GM12878 (cell line): ENCODE data around the gene HHIPL1. TPM values are rescaled to one million over a fixed set of nuclear protein-coding genes. Genes with fewer than 3 reads are reported as not detected.

ENCODE experiments used
- ATAC-seq: fragments of 200-7000 bp; cut with Tn5 transposase; 3 replicates; pipeline ENCODE4 v1.9.1; 2020; ENCODE audit warnings: mild to moderate bottlenecking, moderate library complexity
- BruUV-seq: library from RNA; stranded (reverse); fragments of 400-500 nt; replicated peaks from 2 replicates; lab custom pipeline; 2021; lab: Mats Ljungman, UMichigan
- CTCF ChIA-PET: fragments of 300-600 bp; sonication (Branson Sonifier 250); formaldehyde crosslinking; extraction: SDS; loops from one replicate; lab custom pipeline; 2021; ENCODE audit warnings: inconsistent platforms; lab: Yijun Ruan, JAX
- POLR2A ChIA-PET: fragments of 350-600 bp; formaldehyde crosslinking; extraction: SDS; loops from one replicate; lab custom pipeline; 2021; ENCODE audit warnings: inconsistent platforms; lab: Charles Lee
- RAD21 ChIA-PET: fragments of 300-600 bp; sonication (Branson Sonifier 250); formaldehyde crosslinking; loops from one replicate; lab custom pipeline; 2023; ENCODE audit warnings: antibody characterized with exemption; ENCODE audit not compliant: unreplicated experiment; lab: Charles Lee
- SMC1A ChIA-PET: fragments of 300-600 bp; sonication (Branson Sonifier 250); formaldehyde crosslinking; loops from one replicate; lab custom pipeline; 2023; ENCODE audit not compliant: unreplicated experiment, uncharacterized antibody; lab: Charles Lee
- DNase-seq: peaks from one replicate; pipeline ENCODE4 v3.0.0-alpha.2; 2011; ENCODE audit warnings: low read depth, low spot score
- FAIRE-seq: peaks from 3 replicates; lab custom pipeline; 2011; peaks lifted over from hg19 to GRCh38; lab: Jason Lieb, UNC
- H2AFZ ChIP-seq: 2 replicates; pipeline ENCODE4 v1.6.0; 2011; ENCODE audit warnings: low read depth, low read length, control low read depth; ENCODE audit not compliant: control insufficient read depth
- H3K27ac ChIP-seq: 2 replicates; pipeline ENCODE4 v1.5.1; 2011; ENCODE audit warnings: control low read depth; ENCODE audit not compliant: control insufficient read depth, insufficient read depth
- H3K27me3 ChIP-seq, 2 experiments: replicated peaks in 1 of 2; 2 replicates each; pipeline versions ENCODE4 v1.6.0 to v1.6.1; 2011; ENCODE audit warnings: low read length in 1 of 2; ENCODE audit not compliant: control insufficient read depth in 2 of 2, insufficient read depth in 2 of 2
- H3K36me3 ChIP-seq, 2 experiments: 2 replicates each; pipeline ENCODE4 v1.5.1; 2011; ENCODE audit warnings: low read length in 1 of 2; ENCODE audit not compliant: control insufficient read depth in 2 of 2, insufficient read depth in 2 of 2
- H3K4me1 ChIP-seq: 2 replicates; pipeline ENCODE4 v1.6.1; 2011; ENCODE audit warnings: mild to moderate bottlenecking, low read length, moderate library complexity, mixed read lengths; ENCODE audit not compliant: control insufficient read depth, insufficient read depth
- H3K4me2 ChIP-seq: 2 replicates; pipeline ENCODE4 v1.6.0; 2011; ENCODE audit warnings: control low read depth; ENCODE audit not compliant: control insufficient read depth, insufficient read depth
- H3K4me3 ChIP-seq: fragments of 200-600 bp; sonication (generic); 2 replicates; pipeline ENCODE4 v1.5.1; 2016
- H3K79me2 ChIP-seq: 2 replicates; pipeline ENCODE4 v1.6.0; 2011; ENCODE audit warnings: low read length; ENCODE audit not compliant: control insufficient read depth, insufficient read depth
- H3K9ac ChIP-seq: 2 replicates; pipeline ENCODE4 v1.8.0; 2011; ENCODE audit warnings: low read length, control low read depth, mixed read lengths; ENCODE audit not compliant: control insufficient read depth, insufficient read depth
- H3K9me3 ChIP-seq: replicated peaks from 3 replicates; pipeline ENCODE4 v1.5.1; 2011; ENCODE audit warnings: mild to moderate bottlenecking, low read length; ENCODE audit not compliant: control insufficient read depth, insufficient read depth
- H4K20me1 ChIP-seq: 2 replicates; pipeline ENCODE4 v1.6.0; 2011; ENCODE audit not compliant: control insufficient read depth, insufficient read depth
- MEF2B ChIP-seq: fragments of 450-650 bp; IDR thresholded peaks from 2 replicates; pipeline ENCODE4 v1.6.1; 2018; ENCODE audit warnings: mild to moderate bottlenecking, moderate library complexity; ENCODE audit not compliant: partially characterized antibody, poor library complexity, severe bottlenecking
- NFXL1 ChIP-seq: fragments of 450-650 bp; IDR thresholded peaks from 2 replicates; pipeline ENCODE4 v1.6.1; 2017; ENCODE audit warnings: antibody characterized with exemption, mild to moderate bottlenecking, borderline replicate concordance
- SMAD1 ChIP-seq: fragments of 450-650 bp; IDR thresholded peaks from 2 replicates; pipeline ENCODE4 v1.6.1; 2018; ENCODE audit warnings: mild to moderate bottlenecking, low read depth; ENCODE audit not compliant: partially characterized antibody
- TCF12 ChIP-seq: IDR thresholded peaks from 2 replicates; pipeline ENCODE4 v1.6.1; 2011; ENCODE audit warnings: low read depth, mild to moderate bottlenecking, low read length
- ZNF274 ChIP-seq: IDR thresholded peaks from one replicate; pipeline ENCODE4 v1.8.0; 2011; ENCODE audit not compliant: insufficient read length, insufficient read depth
- ZNF384 ChIP-seq: IDR thresholded peaks from 2 replicates; pipeline ENCODE4 v1.6.1; 2012; ENCODE audit warnings: low read depth, mild to moderate bottlenecking, low read length, improper control_type of control experiment, borderline replicate concordance
- WGBS: methylation state at CpG from one replicate; pipeline ENCODE4 v1.1.6; 2016; ENCODE audit warnings: low lambda C conversion rate; ENCODE audit not compliant: insufficient replicate concordance, insufficient coverage; ENCODE audit errors: missing lambda C conversion rate; 5-methylcytosine and 5-hydroxymethylcytosine counted together
- in situ Hi-C: fragments of 300-500 bp; cut with MboI; formaldehyde crosslinking; loops from 9 replicates; pipeline ENCODE4 v1.14.3; 2018; ENCODE audit warnings: mixed read lengths
- intact Hi-C: fragments of 100-400 bp; cut with micrococcal nuclease; formaldehyde crosslinking; loops from one replicate; pipeline ENCODE4 v1.14.2; 2022; ENCODE audit not compliant: unreplicated experiment
- polyA plus RNA-seq, 11 experiments: library from polyadenylated mRNA; depleted of rRNA in 4 of 11; unstranded in 6 of 11; stranded (reverse) in 5 of 11; fragments of >200 nt; fragmentation: Nextera tagmentation in 4 of 11; fragmentation: Illumina TruSeq in 1 of 11; extraction: Ambion mirVana in 4 of 11; extraction: Trizol in 1 of 11; gene quantifications; 1 replicate in 1 of 11; 2 replicates in 10 of 11; pipeline versions ENCODE4 v1.2.1 to v1.2.3, GENCODE V29; 2011 to 2016; ENCODE audit warnings: inconsistent platforms in 2 of 11, missing spikeins in 2 of 11, low read depth in 1 of 11
- total RNA-seq, 4 experiments: library from RNA; depleted of rRNA in 3 of 4; stranded (reverse); fragments of >200 nt in 3 of 4; fragmentation: Illumina TruSeq in 1 of 4; extraction: Trizol in 1 of 4; gene quantifications; 2 replicates each; pipeline versions ENCODE4 v1.2.1 to v1.2.3, GENCODE V29; 2013 to 2021
- TF ChIP-seq, protein P1 (sequence below): fragments of 450-650 bp; IDR thresholded peaks from 2 replicates; pipeline ENCODE4 v1.6.1; 2017; ENCODE audit warnings: mild to moderate bottlenecking
- TF ChIP-seq, protein P2 (sequence below): fragments of 450-650 bp; formaldehyde crosslinking; IDR thresholded peaks from 2 replicates; pipeline ENCODE4 v1.5.0; 2022; ENCODE audit warnings: mild to moderate bottlenecking, missing genetic modification characterization

Gene HHIPL1
- total and polyA plus RNA-seq, 10 of the 15 experiments (the other 5 are each of a cell fraction or from before 2014, with no cell fraction given) = 0.09 TPM; not detected in 9

DNA sequence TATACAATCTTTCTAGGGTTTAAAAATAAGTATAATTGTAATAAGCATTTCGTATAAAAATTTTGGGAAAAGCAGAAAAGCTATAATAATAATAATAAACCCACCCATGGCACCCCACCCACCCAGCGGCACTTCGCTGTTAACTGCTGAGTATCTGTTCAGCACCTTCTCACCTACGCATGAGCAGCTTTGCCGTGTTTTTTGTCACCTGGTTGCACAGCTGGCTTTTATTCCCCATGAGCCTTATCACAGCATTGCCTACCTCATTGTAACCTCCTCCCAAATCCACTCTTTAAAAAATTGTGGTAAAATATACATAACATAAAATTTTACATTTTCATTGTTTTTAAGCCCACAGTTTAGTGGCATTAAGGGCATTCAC, 73.9 kb downstream of the HHIPL1 start:
- no peak overlapping the region for H3K4me3 ChIP-seq
- FAIRE-seq = peak; percentile 59
- ATAC-seq = peak; percentile 83
- DNase-seq = no peak
- TF ChIP-seq SMAD1 (no peak), MEF2B (peak; percentile 20), ZNF384 (no peak), NFXL1 (no peak), ZNF274 (no peak), TCF12 (0 out of 2 replicates have a peak, but pooled peaks have one; percentile 35)
- TF ChIP-seq, protein P1, sequence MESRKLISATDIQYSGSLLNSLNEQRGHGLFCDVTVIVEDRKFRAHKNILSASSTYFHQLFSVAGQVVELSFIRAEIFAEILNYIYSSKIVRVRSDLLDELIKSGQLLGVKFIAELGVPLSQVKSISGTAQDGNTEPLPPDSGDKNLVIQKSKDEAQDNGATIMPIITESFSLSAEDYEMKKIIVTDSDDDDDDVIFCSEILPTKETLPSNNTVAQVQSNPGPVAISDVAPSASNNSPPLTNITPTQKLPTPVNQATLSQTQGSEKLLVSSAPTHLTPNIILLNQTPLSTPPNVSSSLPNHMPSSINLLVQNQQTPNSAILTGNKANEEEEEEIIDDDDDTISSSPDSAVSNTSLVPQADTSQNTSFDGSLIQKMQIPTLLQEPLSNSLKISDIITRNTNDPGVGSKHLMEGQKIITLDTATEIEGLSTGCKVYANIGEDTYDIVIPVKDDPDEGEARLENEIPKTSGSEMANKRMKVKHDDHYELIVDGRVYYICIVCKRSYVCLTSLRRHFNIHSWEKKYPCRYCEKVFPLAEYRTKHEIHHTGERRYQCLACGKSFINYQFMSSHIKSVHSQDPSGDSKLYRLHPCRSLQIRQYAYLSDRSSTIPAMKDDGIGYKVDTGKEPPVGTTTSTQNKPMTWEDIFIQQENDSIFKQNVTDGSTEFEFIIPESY = no peak
- TF ChIP-seq, protein P2, sequence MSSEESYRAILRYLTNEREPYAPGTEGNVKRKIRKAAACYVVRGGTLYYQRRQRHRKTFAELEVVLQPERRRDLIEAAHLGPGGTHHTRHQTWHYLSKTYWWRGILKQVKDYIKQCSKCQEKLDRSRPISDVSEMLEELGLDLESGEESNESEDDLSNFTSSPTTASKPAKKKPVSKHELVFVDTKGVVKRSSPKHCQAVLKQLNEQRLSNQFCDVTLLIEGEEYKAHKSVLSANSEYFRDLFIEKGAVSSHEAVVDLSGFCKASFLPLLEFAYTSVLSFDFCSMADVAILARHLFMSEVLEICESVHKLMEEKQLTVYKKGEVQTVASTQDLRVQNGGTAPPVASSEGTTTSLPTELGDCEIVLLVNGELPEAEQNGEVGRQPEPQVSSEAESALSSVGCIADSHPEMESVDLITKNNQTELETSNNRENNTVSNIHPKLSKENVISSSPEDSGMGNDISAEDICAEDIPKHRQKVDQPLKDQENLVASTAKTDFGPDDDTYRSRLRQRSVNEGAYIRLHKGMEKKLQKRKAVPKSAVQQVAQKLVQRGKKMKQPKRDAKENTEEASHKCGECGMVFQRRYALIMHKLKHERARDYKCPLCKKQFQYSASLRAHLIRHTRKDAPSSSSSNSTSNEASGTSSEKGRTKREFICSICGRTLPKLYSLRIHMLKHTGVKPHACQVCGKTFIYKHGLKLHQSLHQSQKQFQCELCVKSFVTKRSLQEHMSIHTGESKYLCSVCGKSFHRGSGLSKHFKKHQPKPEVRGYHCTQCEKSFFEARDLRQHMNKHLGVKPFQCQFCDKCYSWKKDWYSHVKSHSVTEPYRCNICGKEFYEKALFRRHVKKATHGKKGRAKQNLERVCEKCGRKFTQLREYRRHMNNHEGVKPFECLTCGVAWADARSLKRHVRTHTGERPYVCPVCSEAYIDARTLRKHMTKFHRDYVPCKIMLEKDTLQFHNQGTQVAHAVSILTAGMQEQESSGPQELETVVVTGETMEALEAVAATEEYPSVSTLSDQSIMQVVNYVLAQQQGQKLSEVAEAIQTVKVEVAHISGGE (CRISPR knock-in tag) = no peak
- no peak overlapping the region for H2AFZ ChIP-seq
- in situ Hi-C loops (no loop called here), intact Hi-C loops (no loop called here)
- H3K9me3 ChIP-seq = no peaks in the 10 kb centered on the region
- H3K4me1 ChIP-seq = peaks cover 10% of the 10 kb centered on the region
- 2% methylated on average over 5 of the region's 5 CpGs for WGBS
- H3K27ac ChIP-seq = no peak overlapping the region
- peak overlapping the region; percentile 77; the same call in 1 of the 2 replicates for H3K4me2 ChIP-seq
- H3K36me3 ChIP-seq = no peaks in the 10 kb centered on the region
- ChIA-PET POLR2A (no interaction called here), CTCF (interaction anchor here (0.6 to 1.0 kb wide), 3 partner anchors 31 to 168 kb away, joined by 3 to 7 read pairs (median 4); no protein-coding TSS in a partner anchor), SMC1A (interaction anchor here (1.1 kb wide), 1 partner anchor 11 kb away, joined by 4 read pairs; no protein-coding TSS in a partner anchor), RAD21 (interaction anchor here (1.3 kb wide), 1 partner anchor 35 kb away, joined by 7 read pairs; the partner anchor contains the start of gene CYP46A1)
- no peaks in the 10 kb centered on the region for H4K20me1 ChIP-seq
- no TSS peak for BruUV-seq
- no peaks in the 10 kb centered on the region for H3K27me3 ChIP-seq
- H3K9ac ChIP-seq = no peak overlapping the region
- no peaks in the 10 kb centered on the region for H3K79me2 ChIP-seq
